Measurements from ENCODE around the gene RNF214. TPM values are rescaled to one million over a fixed set of nuclear protein-coding genes. Genes with fewer than 3 reads are reported as not detected.

RNF214 gene
- total RNA-seq, 4 donors from 2014 or later: 7.4 to 11.3 (median 9.5) TPM

GRCh38 chr11:117187428-117187798 lies 45.1 kb upstream of the RNF214 start:
- peak in 1 of 2 donors; percentile 83 for DNase-seq (ENCODE audit: low spot score in 2 of 2)
- intact Hi-C loops (cut with DNase I; ENCODE audit: low total_unique reads): no loop called here
- H3K4me3 ChIP-seq (ENCODE audit: low read depth, poor library complexity, severe bottlenecking): no peak overlapping the region
- no peak for TF ChIP-seq POLR2A (IDR thresholded peaks at IDR 0.05)
- no peak for TF ChIP-seq CTCF (IDR thresholded peaks at IDR 0.05)
- 89% methylated on average over 13 of the region's 13 CpGs for WGBS, 2 donors

- intact Hi-C loops (cut with DNase I; ENCODE audit: low total_unique reads): no loop called here
- no peak overlapping the region for H3K4me3 ChIP-seq (ENCODE audit: low read depth, poor library complexity, severe bottlenecking)
- TF ChIP-seq POLR2A (IDR thresholded peaks at IDR 0.05) (no peak), CTCF (IDR thresholded peaks at IDR 0.05) (no peak)
- 91 to 94% methylated on average over 16 of the region's 16 CpGs for WGBS, 2 donors
- peak in 1 of 2 donors; percentile 74 for DNase-seq (ENCODE audit: low spot score in 2 of 2)
These were observed 44.5 kb upstream of the RNF214 start for GRCh38 chr11:117187799-117188481.

- peak in 1 of 2 donors; percentile 87 for DNase-seq (ENCODE audit: low spot score in 2 of 2)
- WGBS, 2 donors: 85 to 87% methylated on average over 20 of the region's 20 CpGs
- no peak overlapping the region for H3K4me3 ChIP-seq (ENCODE audit: low read depth, poor library complexity, severe bottlenecking)
- TF ChIP-seq CTCF (IDR thresholded peaks at IDR 0.05) (no peak), POLR2A (IDR thresholded peaks at IDR 0.05) (no peak)
- intact Hi-C loops (cut with DNase I; ENCODE audit: low total_unique reads): no loop called here
These were observed 43.8 kb upstream of the RNF214 start for GRCh38 chr11:117188620-117189081.

- 84 to 88% methylated on average over 16 to 22 of the region's 22 CpGs for WGBS, 2 donors
- DNase-seq (ENCODE audit: low spot score in 2 of 2): peak in 1 of 2 donors; percentile 82
- TF ChIP-seq CTCF (IDR thresholded peaks at IDR 0.05) (no peak), POLR2A (IDR thresholded peaks at IDR 0.05) (no peak)
- intact Hi-C loops (cut with DNase I; ENCODE audit: low total_unique reads): no loop called here
- H3K4me3 ChIP-seq (ENCODE audit: low read depth, poor library complexity, severe bottlenecking): no peak overlapping the region
These were observed 43.1 kb upstream of the RNF214 start for GRCh38 chr11:117189191-117189940.

- no peak overlapping the region for H3K4me3 ChIP-seq (ENCODE audit: low read depth, poor library complexity, severe bottlenecking)
- WGBS, 2 donors: 73 to 80% methylated on average over 8 of the region's 8 CpGs
- DNase-seq (ENCODE audit: low spot score in 2 of 2): peak in 1 of 2 donors; percentile 79
- TF ChIP-seq CTCF (IDR thresholded peaks at IDR 0.05): no peak
- no peak for TF ChIP-seq POLR2A (IDR thresholded peaks at IDR 0.05)
- intact Hi-C loops (cut with DNase I; ENCODE audit: low total_unique reads): no loop called here
These were observed 42.4 kb upstream of the RNF214 start for GRCh38 chr11:117189941-117190544.
